GM23338 (cell line): ENCODE data around the gene CHAC1. TPM values are rescaled to one million over a fixed set of nuclear protein-coding genes. Genes with fewer than 3 reads are reported as not detected.

ENCODE experiments used
- polyA plus RNA-seq: library from polyadenylated mRNA; unstranded; fragments of >200 nt; fragmentation: Nextera tagmentation; extraction: Ambion mirVana; gene quantifications from 2 replicates; pipeline ENCODE4 v1.2.1, GENCODE V29; 2016
- small RNA-seq: library from RNA; depleted of rRNA; stranded (forward); fragments of <200 nt; gene quantifications from one replicate; pipeline ENCODE3, GENCODE V24; 2014; ENCODE audit warnings: low replicate concordance
- total RNA-seq: library from RNA; depleted of rRNA; stranded (reverse); fragments of >200 nt; shearing (Covaris generic); gene quantifications from 2 replicates; pipeline ENCODE4 v1.2.3, GENCODE V29; 2014; rRNA removed

CHAC1 gene
- total and polyA plus RNA-seq, 2 experiments from 2014 or later: 73.0 to 124 TPM

Small RNA genes lying within 50 kb of the gene (small RNA-seq; reads per million reads assigned to genes)
- gene ISCA1P4: not detected

Other genes with a start within 250 kb of the CHAC1 start
- 16.4 and 17.0 TPM in 2 replicates for gene RMDN3, start 198.2 kb upstream of the CHAC1 start, total RNA-seq
- gene RMDN3, start 198.2 kb upstream of the CHAC1 start, polyA plus RNA-seq: 13.0 and 15.6 TPM in 2 replicates
- 44.2 and 45.4 TPM in 2 replicates for gene GCHFR, start 189.4 kb upstream of the CHAC1 start, total RNA-seq
- 38.9 and 40.2 TPM in 2 replicates for gene GCHFR, start 189.4 kb upstream of the CHAC1 start, polyA plus RNA-seq
- gene C15orf62, start 183.5 kb upstream of the CHAC1 start, total RNA-seq: 0.08 and 0.80 TPM in 2 replicates
- gene C15orf62, start 183.5 kb upstream of the CHAC1 start, polyA plus RNA-seq: 0.16 and 0.68 TPM in 2 replicates
- 22.7 and 23.5 TPM in 2 replicates for gene ZFYVE19, start 146.4 kb upstream of the CHAC1 start, total RNA-seq
- gene ZFYVE19, start 146.4 kb upstream of the CHAC1 start, polyA plus RNA-seq: 8.5 and 9.8 TPM in 2 replicates
- 23.0 and 35.0 TPM in 2 replicates for gene DNAJC17, start 146.0 kb upstream of the CHAC1 start, total RNA-seq
- gene DNAJC17, start 146.0 kb upstream of the CHAC1 start, polyA plus RNA-seq: 77.6 and 81.6 TPM in 2 replicates
- gene PPP1R14D, start 124.8 kb upstream of the CHAC1 start, total RNA-seq: not detected in 2 replicates
- gene PPP1R14D, start 124.8 kb upstream of the CHAC1 start, polyA plus RNA-seq: not detected in 2 replicates
- gene SPINT1, start 109.4 kb upstream of the CHAC1 start, total RNA-seq: 209 and 253 TPM in 2 replicates
- gene SPINT1, start 109.4 kb upstream of the CHAC1 start, polyA plus RNA-seq: 38.6 and 41.3 TPM in 2 replicates
- 2.9 and 4.7 TPM in 2 replicates for gene RHOV, start 79.2 kb upstream of the CHAC1 start, total RNA-seq
- 3.0 and 4.4 TPM in 2 replicates for gene RHOV, start 79.2 kb upstream of the CHAC1 start, polyA plus RNA-seq
- gene VPS18, start 59.0 kb upstream of the CHAC1 start, total RNA-seq: 39.4 and 42.5 TPM in 2 replicates
- gene VPS18, start 59.0 kb upstream of the CHAC1 start, polyA plus RNA-seq: 4.7 and 5.9 TPM in 2 replicates
- gene DLL4, start 24.1 kb upstream of the CHAC1 start, total RNA-seq: 0.31 and 0.62 TPM in 2 replicates
- 0.64 and 0.99 TPM in 2 replicates for gene DLL4, start 24.1 kb upstream of the CHAC1 start, polyA plus RNA-seq
- 23.1 and 24.9 TPM in 2 replicates for gene INO80, start 162.8 kb downstream of the CHAC1 start, total RNA-seq
- 6.5 and 7.6 TPM in 2 replicates for gene INO80, start 162.8 kb downstream of the CHAC1 start, polyA plus RNA-seq